AG09309 (cell line): ENCODE data around the gene DIP2C.

Experiments
- DNase-seq: peaks from one replicate; pipeline ENCODE4 v3.0.0-alpha.2; 2010; ENCODE audit warnings: low read depth
- H3K4me3 ChIP-seq: 2 replicates; pipeline ENCODE4 v1.5.1; 2011; ENCODE audit warnings: mild to moderate bottlenecking, low read depth, low read length, moderate library complexity; ENCODE audit not compliant: control insufficient read depth
- CTCF ChIP-seq: IDR thresholded peaks from 2 replicates; pipeline ENCODE4 v1.5.1; 2011; ENCODE audit warnings: mild to moderate bottlenecking, low read depth, low read length, inconsistent platforms; ENCODE audit not compliant: insufficient read depth, control insufficient read depth; ENCODE audit errors: missing control alignments

Gene DIP2C

DNA sequence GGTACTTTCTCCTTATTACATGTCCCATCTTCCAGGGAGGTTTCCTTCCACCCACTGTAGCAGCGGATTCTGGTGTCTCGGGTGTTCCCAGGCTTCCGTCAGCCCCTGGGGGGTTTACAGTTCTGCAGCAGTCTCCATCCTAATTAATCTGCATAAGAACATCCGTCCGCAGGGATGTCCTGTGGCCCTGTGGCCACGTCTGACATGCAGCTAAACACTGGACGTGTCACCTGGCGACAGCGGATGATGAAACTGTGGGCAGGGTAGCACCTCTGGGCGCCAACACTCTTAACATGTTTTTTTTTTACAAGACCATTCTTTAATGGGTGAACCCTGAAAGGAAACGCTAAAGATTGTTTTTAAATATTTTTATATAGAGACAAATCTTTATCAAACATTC, 58.2 kb downstream of the DIP2C start:
- no peak overlapping the region for H3K4me3 ChIP-seq
- no peak for TF ChIP-seq CTCF
- no peak for DNase-seq

GRCh38 chr10:630581-631073, 58.8 kb downstream of the DIP2C start:
- H3K4me3 ChIP-seq = no peak overlapping the region
- no peak for DNase-seq
- TF ChIP-seq CTCF = no peak

GRCh38 chr10:629186-629998, 60.1 kb downstream of the DIP2C start:
- no peak for TF ChIP-seq CTCF
- no peak for DNase-seq
- H3K4me3 ChIP-seq = no peak overlapping the region

DNA sequence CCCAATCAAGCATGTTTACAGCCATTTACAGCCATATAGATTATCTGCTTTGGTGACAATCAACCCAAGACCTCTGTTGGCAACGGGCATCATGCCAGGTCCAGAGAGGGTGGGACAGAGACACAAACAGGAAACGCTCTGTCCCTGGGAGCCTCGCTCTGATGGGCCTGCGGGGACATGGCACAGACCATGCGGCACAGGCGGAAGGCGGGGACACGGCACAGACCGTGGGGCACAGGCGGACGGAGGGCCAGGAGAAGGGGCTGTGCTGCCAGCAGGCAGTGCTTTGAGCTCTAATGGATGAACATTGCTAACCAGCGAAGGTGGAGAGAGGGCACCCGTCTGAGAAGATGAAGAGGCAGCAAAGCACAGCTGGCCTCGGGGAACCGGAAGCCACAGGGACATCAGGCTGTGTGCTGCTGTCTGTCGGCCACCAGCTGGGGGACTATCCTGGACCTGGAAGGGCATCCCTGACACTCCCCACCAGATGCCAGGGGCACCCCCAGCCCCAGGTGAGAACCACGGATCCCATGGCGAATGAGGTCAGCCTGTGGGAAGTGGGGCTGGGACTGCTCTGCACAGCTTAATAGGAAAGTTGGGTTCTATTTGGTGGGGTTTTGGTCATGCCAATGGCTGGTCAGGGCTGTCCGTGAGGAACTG, 61.0 kb downstream of the DIP2C start:
- no peak overlapping the region for H3K4me3 ChIP-seq
- no peak for DNase-seq
- TF ChIP-seq CTCF = no peak

- no peak overlapping the region for H3K4me3 ChIP-seq
- no peak for TF ChIP-seq CTCF
- no peak for DNase-seq
These were observed 62.2 kb downstream of the DIP2C start for GRCh38 chr10:627032-627992.

GRCh38 chr10:625751-626711, 63.4 kb downstream of the DIP2C start:
- no peak overlapping the region for H3K4me3 ChIP-seq
- DNase-seq = no peak
- no peak for TF ChIP-seq CTCF
